GM06990 (cell line): Measurements from ENCODE around the gene HNRNPL.
A peak's percentile ranks its signal among the peaks of the same experiment; 100 is the strongest.

Experiments
- DNase-seq: peaks from one replicate; pipeline ENCODE4 v3.0.0-alpha.2; 2011; ENCODE audit not compliant: insufficient read length; ENCODE audit errors: extremely low read depth
- H3K27me3 ChIP-seq: replicated peaks from 2 replicates; pipeline ENCODE4 v1.6.0; 2011; ENCODE audit warnings: low read length; ENCODE audit not compliant: control insufficient read depth, insufficient read depth
- H3K36me3 ChIP-seq: 2 replicates; pipeline ENCODE4 v1.5.1; 2011; ENCODE audit warnings: low read length; ENCODE audit not compliant: control insufficient read depth, insufficient read depth
- H3K4me3 ChIP-seq: replicated peaks from 2 replicates; pipeline ENCODE4 v1.5.1; 2011; ENCODE audit warnings: low read depth, mild to moderate bottlenecking, control low read depth, low read length
- TF ChIP-seq, protein P1 (sequence below): IDR thresholded peaks from 2 replicates; pipeline ENCODE4 v1.5.1; 2011; ENCODE audit warnings: low read length, control low read depth, mild to moderate bottlenecking, inconsistent platforms; ENCODE audit not compliant: insufficient read depth, poor library complexity, severe bottlenecking

HNRNPL gene

DNA sequence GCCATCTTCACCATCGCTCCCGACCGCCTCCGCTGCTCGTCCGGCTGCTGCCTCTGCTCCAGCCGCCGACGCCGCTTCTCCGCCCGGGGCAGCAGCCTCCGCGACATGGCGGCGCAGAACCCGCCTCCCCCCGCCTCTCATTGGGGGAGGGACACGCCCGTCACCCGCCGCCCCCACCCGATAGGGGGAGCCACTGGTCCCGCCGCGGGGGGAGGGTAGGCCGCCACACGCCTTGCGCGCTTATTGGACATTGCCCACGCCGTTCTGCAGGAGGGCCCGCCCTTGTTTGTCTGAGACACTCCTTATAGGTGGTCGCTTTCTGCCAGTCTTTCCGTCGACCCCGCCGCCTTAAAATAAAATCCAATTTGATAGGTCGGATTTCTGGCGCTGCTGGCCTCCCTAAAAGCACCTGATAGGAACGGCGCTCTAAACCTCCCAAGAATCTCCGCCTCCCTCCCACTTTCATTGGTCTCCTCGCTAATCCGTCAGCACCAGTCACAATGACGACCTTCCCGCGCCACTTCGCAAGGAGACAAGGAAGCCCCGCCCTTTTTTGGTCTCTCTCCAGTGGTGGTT is at the start of gene HNRNPL:
Gene HNRNPL (minus strand): TSS at position 127 of the 576 bp plus-strand sequence. CDS start 20 bp downstream, at position 107.
- DNase-seq: peak; percentile 98
- Histone ChIP-seq H3K27me3 (no peaks in the 10 kb centered on the region), H3K36me3 (peaks cover 21% of the 10 kb centered on the region), H3K4me3 (peak within 1 kb of the TSS; percentile 89)
- TF ChIP-seq, protein P1, sequence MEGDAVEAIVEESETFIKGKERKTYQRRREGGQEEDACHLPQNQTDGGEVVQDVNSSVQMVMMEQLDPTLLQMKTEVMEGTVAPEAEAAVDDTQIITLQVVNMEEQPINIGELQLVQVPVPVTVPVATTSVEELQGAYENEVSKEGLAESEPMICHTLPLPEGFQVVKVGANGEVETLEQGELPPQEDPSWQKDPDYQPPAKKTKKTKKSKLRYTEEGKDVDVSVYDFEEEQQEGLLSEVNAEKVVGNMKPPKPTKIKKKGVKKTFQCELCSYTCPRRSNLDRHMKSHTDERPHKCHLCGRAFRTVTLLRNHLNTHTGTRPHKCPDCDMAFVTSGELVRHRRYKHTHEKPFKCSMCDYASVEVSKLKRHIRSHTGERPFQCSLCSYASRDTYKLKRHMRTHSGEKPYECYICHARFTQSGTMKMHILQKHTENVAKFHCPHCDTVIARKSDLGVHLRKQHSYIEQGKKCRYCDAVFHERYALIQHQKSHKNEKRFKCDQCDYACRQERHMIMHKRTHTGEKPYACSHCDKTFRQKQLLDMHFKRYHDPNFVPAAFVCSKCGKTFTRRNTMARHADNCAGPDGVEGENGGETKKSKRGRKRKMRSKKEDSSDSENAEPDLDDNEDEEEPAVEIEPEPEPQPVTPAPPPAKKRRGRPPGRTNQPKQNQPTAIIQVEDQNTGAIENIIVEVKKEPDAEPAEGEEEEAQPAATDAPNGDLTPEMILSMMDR: peak; percentile 41

DNA sequence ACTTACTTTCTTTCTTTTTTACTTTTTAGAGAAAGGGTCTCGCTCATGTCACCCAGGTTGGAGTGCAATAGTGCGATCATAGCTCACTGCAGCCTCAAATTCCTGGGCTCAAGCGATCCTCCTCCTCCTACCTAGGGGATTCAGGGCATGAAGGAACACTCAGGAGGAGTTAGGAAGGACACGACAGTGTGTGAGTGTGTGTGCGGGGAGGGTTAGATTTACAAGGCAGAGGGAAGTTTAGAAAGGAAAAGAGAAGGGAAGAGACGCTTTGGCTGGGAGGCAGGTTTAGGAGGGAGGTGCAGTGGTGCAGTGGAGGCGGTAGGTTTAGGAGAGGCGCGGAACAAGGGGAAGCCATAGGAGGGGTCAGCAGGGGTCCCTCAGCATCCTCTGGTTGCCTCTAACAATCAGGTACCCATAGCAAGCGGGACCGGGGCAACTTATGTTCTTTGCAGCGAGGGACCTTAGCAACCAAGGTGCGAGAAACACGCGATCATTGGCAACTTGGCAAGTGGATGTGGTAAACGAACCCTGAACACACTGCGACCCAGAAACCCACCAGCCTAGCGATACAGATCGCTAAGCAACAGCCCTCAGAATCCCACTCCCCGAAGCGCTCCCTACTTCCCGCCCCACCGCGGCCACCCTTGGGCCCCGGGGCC is 49.1 kb upstream of the HNRNPL start:
- Histone ChIP-seq H3K36me3 (no peaks in the 10 kb centered on the region), H3K4me3 (peak overlapping the region; percentile 77), H3K27me3 (no peaks in the 10 kb centered on the region)
- no peak for DNase-seq
- TF ChIP-seq, protein P1: no peak

DNA sequence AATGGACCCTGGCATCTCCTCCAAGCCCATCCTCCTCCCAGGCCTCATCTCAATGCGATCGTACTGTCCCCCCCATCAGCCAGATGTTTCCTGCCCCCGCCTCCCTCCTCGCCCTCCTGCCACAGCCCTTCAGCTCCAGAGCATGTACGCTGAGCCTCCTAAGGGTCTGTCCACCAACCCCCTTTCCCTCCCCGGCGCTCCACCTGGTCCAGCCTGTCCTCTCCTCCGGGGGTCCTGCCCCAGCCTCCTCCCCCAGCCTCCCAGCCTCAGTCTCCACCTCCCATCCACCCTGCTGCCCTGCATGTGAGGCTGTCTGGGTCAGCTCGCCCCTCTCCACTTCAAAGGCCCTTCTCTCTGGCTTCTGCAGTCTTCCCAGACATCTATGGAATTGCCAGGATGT is 45.2 kb upstream of the HNRNPL start:
- DNase-seq: no peak
- H3K4me3 ChIP-seq: no peak overlapping the region
- no peaks in the 10 kb centered on the region for H3K27me3 ChIP-seq
- H3K36me3 ChIP-seq: no peaks in the 10 kb centered on the region; the same call in 1 of the 2 replicates
- TF ChIP-seq, protein P1: no peak

DNA sequence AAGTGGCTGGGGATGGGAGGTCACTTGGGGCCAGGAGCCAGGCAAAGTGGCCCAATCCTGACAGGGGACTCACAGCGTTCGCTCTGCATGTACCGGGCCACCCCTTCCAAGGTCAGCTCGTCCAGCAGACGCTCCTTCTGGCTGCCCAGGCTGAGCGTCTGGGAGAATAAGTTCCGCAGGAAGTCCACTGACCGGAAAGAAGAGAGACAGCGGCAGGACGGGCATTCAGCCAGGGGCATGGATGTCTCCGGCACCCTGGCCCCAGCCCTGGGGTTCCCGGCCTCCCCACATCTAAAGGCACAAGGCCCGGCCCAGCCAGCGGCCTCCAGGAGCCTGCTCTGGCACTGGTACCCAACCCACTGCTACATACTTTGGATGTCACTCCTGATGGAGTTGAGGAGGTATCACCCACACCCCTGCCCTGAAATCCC is 43.6 kb upstream of the HNRNPL start:
- no peak for DNase-seq
- TF ChIP-seq, protein P1: no peak
- Histone ChIP-seq H3K36me3 (no peaks in the 10 kb centered on the region; the same call in none of the 2 replicates), H3K4me3 (no peak overlapping the region), H3K27me3 (no peaks in the 10 kb centered on the region)

DNA sequence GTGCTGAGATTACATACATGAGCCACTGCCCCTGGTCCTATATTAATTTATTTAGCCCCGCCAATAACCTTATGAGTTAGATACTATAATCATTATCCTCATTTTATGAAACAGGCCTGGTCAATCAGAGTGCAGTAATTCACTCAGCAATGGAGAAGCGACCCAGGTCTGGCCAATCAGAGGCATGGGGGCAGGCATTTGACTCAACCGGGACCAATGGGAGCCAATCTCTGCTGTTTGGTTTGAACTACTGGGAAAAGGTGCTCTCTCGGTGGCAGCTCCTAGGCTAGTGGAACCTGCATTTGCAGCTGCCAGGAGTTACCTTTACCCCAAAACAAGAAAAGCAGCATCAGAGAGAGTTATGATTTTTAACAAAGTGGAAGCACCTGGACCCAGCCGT is 43.1 kb upstream of the HNRNPL start:
- Histone ChIP-seq H3K4me3 (no peak overlapping the region), H3K36me3 (no peaks in the 10 kb centered on the region; the same call in none of the 2 replicates), H3K27me3 (no peaks in the 10 kb centered on the region)
- DNase-seq: no peak
- TF ChIP-seq, protein P1: no peak
